GM18861 (cell line): ENCODE measurements around the gene TRIP12.
"Not testable (repeated sequence)": the region's sequence is repeated elsewhere in the genome, so short reads cannot be mapped to it uniquely, and the experiment has no call there.

Source experiments
- ATAC-seq: cut with Tn5 transposase; IDR thresholded peaks from one replicate; pipeline ENCODE4 v1.9.1; 2021; ENCODE audit not compliant: unreplicated experiment

The TRIP12 gene

DNA sequence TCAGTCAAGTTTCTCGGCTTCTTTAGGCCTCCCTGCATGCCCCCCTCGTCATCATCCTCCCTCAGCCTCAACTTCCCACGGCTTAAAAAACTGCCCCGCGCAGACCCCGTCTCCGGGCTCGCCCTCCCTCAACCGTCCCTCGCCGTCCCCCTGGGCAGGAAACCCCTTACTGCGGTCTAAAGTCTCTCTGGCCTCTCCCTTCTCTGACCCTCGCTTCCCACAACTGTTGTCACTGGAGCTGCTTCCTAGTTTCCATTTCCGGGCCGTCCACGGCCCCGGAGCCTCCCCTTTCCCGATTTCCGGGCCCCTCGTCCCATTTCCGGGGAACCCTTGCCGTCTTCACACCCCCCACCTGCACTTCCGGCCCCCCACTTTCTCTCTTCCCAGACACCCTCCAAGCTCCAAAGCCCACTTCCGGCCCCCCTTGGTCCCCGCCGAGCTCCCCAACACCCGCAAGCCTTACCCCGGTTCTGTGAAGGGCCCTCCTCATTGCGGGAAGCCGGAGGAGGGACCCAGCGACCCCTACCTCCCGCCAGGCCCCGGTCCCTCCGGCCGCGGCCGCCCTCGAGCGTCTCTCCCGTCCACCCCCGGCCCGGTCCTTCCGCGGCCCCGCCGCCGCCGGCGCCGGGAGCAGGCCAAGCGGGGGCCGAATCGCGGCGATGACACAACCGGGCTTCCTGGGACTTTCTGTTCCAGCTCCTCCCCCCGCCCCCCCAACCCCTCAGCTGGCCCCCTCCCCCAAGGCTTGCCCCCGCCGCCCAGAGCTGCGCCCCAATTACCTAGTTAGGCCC, 513 bp downstream of the TRIP12 start:
- peak; percentile 17 for ATAC-seq

DNA sequence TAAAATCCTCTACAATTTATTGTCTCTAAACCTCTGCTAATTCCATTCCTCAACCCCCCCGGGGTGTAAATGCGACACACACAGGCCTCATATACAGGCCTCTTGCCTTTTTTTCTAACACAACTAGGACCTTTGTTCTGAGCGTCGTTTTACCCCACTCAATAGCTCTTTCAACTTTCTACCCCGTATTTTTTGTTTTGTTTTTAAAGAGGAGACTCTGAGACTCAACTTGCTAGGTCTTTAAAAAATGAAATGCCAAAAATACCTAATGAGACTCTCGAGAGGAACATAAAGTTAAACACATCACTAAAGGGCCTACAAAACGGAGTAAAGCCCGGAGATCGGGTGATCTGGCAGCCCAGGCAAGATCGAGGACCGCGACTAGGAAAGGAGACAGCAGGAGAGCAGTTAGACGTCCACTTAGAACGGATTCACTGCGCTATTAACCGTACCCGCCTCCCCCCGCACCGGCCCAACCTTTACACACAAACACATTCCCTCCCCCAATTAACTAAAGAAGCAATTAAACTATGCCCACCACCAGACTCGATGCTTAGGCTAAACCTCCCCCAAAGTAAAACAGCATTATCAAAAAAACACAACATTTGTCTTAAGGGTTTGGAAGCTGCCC, 1.7 kb downstream of the TRIP12 start:
- no peak for ATAC-seq

DNA sequence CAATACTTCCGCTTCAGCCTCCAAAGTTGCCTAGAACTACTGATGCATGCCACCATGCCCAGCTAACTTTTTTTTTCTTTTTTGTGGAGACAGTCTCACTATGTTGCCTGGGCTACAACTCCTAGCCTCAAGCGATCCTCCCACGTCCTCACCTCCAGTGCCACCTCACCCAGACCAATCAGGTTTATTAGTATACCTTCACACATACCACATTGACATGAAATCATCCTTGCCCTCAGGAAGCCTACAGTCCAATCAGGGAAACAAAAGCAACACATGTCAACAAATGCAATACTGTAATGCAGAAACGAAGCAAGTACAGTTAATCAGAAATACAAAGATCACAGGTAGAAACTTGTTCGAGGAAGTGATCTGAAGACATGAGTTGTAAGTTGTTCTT, 4.0 kb downstream of the TRIP12 start:
- ATAC-seq, result no peak

DNA sequence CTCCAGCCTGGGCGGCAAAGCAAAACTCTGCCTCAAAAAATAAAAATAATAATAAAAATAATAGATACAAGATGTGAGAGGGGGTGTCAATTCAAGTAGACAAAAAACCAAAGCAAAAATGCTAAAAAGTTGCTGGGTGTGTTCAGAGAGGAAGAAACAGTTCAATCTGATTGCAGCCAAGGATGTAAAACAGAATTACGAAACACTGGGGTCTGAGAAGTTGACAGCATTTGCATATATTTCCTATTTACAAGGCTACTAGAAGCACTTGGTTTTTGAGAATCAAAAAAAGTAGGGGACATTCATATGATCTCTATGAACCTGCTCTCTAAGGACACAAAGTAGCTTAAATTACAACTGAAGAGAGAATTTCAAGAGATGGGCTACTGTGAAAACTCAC, 7.6 kb downstream of the TRIP12 start:
- ATAC-seq, result no peak

DNA sequence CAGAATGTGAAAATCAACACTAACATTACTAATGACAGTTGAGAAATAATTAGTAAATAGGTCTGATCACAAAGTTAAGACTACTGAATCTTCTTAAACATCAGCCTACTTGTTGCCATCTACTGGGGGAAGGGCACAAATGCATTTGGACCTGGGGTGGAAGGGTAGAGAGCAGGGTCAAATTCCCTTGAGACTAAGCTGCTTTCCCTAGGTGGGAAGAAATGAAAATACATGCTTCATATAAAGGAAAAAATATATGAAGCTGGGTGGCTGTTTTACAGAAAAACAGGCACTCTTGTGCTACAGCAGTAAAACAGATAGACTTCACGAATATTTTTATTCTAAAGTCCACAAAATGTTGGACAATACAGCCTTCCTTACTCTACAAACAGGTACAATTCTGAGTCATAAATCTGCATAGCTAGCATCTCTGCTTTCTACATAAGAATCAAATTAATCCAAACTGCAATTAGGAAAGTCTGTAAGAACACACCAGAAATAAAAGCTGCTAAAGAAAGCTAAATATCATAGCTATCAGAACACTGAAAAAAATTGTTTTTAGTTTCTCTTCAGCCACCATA, 10.9 kb downstream of the TRIP12 start:
- ATAC-seq, result peak; percentile 67

DNA sequence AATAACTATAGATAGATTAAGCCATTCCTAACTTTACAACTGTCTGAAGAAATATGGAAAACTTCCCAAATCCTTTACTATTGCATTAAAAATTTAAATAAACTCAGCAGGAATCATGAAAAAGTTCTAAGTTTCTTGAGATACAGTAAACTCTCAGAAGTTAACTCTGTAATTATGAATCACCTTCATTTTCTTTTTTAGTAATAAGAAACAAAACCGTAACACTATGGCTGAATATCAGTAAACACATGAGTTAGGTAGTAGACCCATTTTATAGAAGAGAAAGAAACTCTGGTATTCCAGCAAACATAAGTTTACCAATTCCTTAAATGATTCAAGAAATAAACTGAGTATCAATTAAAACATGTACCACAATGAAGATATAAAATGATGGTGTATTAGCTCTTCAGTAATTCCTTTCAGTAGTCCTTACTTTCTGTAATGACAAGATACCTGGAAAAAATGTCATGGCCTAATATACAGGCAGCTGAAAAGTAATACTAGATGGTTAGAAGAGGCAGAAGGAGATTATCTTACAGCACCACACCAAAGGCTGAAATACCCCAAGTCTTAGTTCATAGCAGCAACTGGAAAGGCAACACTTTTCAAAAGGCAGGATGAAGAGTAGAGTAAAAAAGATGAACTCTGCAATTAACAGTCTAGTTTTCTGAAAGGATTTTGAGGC, 11.5 kb downstream of the TRIP12 start:
- ATAC-seq, result no peak

DNA sequence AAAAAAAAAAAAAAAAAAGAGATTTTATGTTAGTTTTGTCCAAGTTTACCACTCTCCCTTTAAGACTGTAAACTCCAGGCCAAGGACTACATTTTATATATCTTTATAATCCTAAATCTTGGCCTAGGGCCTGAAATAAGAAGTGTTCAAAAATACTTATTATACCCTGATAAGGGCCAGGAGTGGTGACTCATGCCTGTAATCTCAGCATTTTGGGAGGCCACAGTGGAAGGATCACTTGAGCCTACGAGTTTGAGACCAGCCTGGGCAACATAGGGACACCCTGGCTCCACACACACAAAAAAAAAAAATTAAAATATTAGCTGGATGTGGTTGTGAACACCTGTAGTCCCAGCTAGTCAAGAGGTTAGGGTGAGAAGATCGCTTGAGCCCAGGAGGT, 12.7 kb downstream of the TRIP12 start:
- no peak for ATAC-seq

DNA sequence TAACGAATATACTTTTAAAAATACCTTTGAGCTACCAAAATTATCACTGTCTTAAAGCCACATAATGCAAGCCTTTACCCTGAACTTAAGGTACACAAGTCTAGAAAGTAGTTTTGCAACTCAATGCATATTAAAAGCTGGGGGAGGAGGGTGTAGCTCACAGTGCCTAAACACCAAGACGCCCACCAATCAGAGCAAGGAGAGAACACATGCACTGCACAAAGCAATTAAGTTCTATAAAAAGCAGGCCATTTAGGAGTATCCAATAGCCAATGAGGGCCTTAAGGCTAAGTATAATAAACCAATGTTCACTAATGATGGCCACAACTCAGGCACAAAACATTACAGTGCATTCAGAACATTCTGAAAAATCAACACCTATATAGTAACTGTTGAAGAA, 16.2 kb downstream of the TRIP12 start:
- no peak for ATAC-seq

DNA sequence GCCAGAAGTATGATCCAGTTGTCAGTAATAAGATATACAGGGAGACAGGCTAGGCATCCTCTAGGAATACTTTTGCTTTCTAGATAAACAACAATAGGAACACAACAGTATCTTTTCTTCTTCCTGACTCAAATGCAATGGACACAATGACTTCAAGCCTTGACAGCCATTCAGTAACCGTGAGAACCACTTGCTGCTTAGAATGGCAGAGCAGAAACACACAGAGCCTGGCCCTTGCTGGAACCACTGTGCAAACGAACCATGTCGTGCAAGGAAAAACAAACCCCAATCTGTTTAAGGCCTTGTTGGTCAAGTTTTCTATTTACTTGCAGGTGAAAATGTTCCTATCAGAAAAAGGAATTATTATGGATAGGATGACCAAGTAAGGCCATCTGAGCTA, 18.8 kb downstream of the TRIP12 start:
- ATAC-seq, result no peak

DNA sequence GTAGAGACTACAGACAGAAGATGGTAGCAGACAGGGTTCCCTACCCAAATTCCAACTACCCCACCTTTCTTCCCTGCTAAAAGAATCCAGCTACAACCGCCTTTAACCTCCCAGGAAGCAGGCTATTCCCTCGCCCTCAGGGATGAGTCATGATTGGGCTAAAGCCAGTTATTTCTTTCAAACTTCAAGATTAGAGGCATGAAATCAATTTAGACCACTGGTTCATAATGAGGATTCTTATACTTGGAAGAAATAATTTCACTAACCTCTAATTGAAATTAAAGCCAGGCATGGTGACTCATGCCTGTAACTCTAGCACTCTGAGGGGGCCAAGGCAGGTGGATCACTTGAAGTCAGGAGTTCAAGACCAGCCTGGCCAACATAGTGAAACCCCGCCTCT, 20.0 kb downstream of the TRIP12 start:
- no peak for ATAC-seq

DNA sequence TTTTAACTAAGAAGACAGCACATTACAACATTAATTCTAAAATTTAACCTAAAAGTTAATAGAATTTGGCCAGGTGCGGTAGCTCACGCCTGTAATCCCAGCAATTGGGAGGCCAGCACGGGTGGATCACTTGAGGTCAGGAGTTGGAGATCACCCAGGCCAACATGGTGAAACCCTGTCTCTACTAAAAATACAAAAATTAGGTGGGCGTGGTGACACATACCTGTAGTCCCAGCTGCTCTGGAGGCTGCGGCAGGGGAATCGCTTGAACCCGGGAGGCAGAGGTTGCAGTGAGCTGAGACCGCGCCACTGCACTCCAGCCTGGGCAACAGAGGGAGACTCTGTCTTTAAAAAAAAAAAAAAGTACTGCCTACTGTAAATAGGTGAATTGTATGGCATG, 21.3 kb downstream of the TRIP12 start:
- ATAC-seq, result not testable (repeated sequence)

DNA sequence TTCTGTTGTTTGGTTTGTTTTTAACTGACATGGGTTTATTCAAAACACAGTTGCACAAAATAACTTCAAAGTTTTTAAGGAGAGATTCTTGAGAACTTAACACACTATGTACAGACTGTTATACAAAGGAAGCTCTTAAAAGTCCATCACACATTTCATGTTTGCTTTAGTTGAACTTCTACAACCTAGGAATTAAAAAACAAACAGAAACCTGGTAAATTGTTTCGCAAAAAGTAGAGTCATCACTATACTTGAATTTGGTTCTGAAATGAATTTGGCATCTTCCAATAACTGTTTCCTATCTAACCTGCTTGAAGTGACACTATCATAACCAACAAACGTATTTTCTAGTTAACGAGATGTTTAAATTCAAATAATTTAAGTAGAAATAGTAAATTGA, 21.8 kb downstream of the TRIP12 start:
- ATAC-seq, result no peak

DNA sequence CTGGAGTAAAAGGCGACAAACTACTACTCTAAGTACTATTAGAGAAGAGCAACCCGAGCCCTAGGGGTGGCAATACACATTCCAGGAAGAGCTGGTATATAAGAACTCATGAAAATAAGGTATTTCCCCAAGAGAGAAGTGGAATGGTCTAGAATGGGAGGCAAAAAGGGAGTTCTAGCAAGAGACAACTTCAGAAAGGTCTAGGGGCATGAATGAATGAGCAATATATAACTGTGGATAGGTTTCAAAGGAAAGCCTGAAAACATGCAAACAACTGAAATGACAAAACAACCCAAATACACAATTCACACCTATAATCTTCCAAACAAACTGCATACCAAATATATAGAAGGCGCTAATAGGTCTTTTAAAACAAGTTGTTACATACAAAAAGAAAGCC, 22.2 kb downstream of the TRIP12 start:
- no peak for ATAC-seq

DNA sequence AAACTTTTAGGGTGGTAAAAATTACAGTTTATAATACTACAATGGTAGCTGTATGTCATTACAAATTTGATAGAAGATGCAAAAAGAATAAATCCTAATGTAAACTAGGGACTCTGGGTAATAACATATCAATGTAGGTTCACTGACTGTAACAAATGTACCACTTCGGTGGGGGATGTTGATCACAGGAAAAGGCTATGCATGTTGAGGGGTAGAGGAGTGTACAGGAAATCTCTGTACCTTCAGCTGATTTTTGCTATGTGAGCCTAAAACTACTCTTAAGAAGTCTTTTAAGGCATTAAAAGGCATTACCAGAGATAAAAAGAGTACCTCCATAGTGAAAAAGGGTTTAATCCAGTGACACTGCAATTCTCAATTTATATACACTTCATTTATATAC, 25.0 kb downstream of the TRIP12 start:
- ATAC-seq, result no peak

DNA sequence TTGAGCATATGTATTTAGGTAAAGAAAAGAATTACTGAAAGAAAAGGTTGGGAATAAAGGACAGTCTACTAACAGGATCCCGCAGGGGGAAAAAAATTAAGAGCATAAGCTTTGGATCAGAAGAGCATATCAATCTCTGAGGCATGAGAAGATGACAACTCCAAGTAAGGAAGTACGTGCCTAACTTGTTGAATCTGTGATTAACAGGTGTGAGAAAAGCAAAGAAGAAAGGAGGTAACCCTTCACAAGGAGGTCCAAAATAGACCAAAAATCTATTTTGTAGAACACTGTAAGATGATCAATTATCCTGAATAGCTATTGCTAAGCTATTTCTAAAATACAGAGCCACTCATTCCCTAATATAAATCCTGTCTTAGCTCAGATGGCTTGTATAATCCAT, 32.8 kb downstream of the TRIP12 start:
- ATAC-seq, result no peak

DNA sequence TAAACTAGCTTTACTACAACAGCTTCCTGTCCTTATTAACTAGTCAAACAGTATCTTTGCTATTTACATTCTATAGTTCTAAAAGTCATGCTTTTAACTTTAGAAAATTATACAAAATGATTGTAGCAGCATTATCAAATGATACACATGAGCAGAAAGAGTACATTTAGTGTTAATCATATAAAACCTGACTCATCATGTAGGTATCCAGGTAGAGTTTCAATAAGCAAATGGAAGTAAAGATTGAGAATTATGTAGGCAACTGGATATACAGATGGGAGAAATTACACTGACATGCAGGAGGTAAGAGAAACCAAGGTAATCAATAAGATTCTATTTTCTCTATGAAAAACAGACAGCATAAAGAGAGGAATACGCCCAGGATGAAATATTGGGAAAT, 33.8 kb downstream of the TRIP12 start:
- no peak for ATAC-seq

DNA sequence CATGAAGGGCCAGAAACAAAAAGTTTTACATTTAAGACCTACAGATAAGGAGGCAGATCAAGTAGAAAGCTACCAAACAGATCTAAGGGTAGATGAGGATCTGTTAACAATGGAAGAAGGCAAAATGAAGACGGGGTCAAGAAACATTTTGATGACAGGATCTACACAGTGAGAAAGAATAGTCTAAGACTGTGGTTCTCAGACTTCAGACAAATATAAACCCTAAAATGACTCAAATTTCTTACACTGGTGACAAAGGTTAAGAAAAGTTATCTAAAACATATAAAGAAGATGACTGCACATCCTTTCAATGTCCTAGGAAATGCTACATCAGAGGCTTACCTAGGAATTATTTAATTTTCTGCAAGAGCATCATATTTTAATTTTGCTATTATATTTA, 34.4 kb downstream of the TRIP12 start:
- ATAC-seq, result no peak

DNA sequence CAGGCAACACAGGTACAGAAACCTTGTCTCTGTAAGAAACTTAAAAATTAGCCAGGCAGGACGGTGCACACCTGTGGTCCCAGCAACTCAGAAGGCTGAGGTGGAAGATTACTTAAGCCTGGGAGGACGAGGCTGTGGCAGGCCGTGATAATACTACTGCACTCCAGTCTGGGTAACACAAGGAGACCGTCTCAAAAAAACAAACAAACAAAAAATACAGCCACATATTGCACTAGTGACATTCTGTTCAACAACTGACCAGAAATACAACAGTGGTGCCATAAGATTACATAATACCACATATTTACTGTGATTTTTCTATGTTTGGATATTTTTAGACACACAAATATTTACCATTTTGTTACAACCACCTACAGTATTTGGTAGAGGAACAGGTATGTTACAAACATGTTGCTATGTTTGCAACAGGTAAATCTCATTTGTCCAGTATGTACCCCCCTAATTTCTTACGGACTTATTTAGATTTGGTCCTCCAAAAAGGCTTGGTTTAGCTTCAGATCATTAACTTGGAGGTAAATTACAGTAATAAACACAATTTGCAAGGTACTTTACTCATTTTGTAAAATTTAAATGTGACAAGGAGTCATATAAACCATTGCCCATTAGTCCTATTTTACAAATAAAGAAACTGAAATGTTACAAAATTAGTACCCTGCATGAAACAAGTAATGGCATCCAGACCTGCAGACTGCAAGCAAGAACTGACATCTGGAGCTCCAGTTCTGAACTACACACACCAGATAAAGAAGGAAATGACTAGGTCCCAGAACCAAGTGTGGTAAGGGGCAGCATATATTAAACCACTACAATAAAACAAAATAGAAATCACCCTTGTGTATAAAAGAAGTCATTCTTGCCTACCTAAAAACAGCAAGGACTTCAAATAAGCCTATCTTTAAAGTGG, 36.8 kb downstream of the TRIP12 start:
- peak; percentile 56 for ATAC-seq

DNA sequence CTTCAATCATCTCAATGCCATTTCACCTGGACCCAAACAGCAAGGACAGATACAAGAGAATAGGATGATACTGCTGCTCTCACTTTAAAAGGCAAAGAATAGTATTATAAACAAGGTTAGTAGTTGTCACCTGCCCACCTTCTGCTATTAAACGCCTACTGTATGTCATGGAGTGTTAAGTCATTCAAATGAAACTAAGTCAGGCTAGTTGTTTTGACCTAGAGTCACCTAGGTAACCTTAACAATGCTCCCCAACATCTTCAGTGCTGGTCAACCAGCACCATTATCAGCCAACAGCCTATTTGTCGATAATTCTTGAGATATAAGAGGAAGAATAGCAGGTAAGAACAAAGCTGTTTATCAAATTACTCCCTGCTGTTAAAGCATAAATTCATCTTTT, 39.2 kb downstream of the TRIP12 start:
- ATAC-seq, result no peak

DNA sequence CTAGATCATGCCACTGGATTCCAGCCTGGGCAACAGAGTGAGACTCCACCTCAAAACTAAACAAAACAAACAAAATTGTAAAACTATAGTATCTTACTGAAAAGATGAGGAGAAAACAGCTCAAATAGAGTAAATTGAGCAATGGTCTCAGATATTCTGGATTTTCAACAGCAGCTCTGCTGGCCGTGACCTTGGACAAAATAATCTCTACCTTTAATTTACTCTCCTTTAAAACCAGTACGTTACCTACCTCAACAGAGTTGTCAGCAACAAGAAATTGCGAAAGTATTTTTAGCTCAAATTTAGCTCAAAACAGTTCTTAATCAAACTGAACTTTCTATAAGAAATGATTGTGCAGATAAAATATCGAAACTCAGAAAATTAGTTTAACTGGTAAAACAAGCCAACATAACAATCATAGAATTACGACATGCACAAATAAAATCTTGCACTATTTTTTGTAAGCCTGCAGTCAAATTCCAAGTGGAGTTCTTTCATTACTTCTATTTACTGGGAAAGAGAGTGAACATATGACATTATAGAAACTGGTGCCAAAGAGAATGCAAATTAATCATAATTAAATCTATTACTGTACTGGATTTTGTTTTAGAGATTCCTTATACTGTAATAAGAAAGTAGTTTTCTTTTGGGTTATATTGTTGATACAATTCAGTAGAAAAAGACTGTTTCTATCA, 40.8 kb downstream of the TRIP12 start:
- no peak for ATAC-seq
